ENCODE measurements around the gene MEGF6.

The MEGF6 gene

DNA sequence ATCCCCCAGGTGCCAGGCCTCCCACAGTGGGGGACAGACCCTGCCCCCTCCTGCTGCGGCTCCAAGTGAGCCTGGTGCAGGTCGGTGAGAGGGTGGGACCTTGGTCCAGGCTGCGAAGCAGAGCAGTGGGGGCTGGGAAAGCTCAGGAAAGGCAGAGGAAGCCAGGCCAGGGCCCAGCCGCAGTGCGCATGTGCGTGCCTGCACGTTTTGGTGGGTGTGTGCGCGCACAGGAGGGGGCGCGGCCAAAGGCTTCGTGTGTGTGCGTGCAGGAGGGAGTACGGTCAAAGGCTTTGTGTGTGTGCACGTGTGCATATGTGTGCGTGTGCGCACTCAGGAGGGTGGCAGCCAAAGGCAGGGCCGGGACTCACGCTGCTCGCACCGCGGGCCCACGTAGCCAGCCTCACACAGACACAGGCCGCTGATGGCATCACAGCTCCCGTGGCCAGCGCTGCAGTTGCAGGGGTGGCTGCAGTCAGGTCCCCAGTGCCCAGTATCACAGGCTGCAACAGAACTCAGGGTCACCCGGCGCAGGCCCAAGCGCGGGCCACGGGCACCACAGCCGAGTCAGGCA, 111.0 kb downstream of the MEGF6 start:
- no peak for TF ChIP-seq CTCF (IDR thresholded peaks at IDR 0.05; ENCODE audit: low read depth, low read length)
- no peak for DNase-seq (ENCODE audit: extremely low read depth, low read depth)

DNA sequence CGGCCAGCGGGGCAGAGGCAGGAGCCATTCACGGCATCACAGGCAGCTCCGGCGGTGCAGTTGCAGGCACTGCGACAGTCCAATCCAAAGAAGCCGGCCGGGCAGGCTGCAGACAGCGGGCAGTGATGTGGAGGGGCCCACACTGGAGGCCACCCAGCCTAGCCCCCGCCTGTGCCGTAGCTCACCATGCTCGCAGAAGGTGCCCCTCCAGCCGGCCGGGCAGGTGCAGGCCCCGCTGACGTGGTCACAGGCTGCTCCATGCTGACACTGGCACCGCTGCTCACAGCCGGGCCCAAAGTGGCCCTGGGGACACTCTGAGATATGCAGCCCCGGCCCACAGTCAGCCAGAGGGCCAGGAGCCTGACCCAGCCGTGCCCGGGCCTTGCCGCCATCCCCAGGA, 111.7 kb downstream of the MEGF6 start:
- TF ChIP-seq CTCF (IDR thresholded peaks at IDR 0.05; ENCODE audit: low read depth, low read length), result no peak
- DNase-seq (ENCODE audit: extremely low read depth, low read depth), result no peak

- DNase-seq (ENCODE audit: extremely low read depth, low read depth), result no peak
- TF ChIP-seq CTCF (IDR thresholded peaks at IDR 0.05; ENCODE audit: low read depth, low read length), result no peak
Observed at GRCh38 chr1:3498986-3499385, 112.3 kb downstream of the MEGF6 start.

- DNase-seq (ENCODE audit: extremely low read depth, low read depth), result no peak
- no peak for TF ChIP-seq CTCF (IDR thresholded peaks at IDR 0.05; ENCODE audit: low read depth, low read length)
Observed at GRCh38 chr1:3498246-3498930, 112.9 kb downstream of the MEGF6 start.

DNA sequence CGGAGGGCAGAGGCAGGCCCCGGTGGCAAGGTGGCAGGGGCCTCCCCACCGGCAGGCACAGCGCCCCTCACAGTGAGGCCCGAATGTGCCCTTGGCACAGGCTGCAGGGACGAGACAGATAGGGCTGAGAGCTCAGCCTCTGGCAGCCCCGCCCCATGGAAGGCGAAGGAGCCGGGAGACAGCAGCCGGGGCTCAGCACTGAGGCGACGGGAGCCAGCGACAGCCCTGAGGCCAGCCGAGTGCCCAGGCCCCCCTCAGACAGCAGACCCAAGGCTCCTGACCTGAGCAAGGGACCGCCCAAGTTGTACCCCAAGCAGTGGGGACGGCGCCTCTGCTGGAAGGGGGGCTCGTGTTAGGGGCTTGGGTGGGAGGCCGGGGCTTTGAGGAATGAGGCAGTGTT, 113.8 kb downstream of the MEGF6 start:
- no peak for DNase-seq (ENCODE audit: extremely low read depth, low read depth)

DNA sequence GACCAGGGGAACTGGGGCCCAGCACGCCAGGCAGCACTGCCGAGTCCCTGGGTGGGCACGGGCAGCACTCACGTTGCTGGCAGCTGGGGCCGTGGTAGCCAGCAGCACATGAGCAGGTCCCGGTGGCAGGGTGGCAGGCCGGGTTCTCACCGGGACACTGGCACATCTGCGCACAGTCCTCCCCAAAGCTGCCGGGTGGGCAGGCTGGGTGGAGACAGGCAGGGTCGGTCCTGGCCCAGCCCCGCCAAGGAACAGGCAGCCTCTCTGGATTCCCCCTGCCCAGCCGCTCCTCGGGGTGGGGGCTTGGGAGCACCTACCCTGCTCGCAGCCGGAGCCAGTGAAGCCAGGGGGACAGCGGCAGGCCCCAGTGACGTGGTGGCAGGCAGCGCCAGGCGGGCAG, 114.4 kb downstream of the MEGF6 start:
- no peak for TF ChIP-seq CTCF (IDR thresholded peaks at IDR 0.05; ENCODE audit: low read depth, low read length)
- no peak for DNase-seq (ENCODE audit: extremely low read depth, low read depth)

More for the DNA sequence above, 113.8 kb downstream of the MEGF6 start:
- no peak for TF ChIP-seq CTCF (IDR thresholded peaks at IDR 0.05; ENCODE audit: low read depth, low read length)

GRCh38 chr1:3495776-3496745, 115.2 kb downstream of the MEGF6 start:
- DNase-seq (ENCODE audit: extremely low read depth, low read depth), result no peak
- no peak for TF ChIP-seq CTCF (IDR thresholded peaks at IDR 0.05; ENCODE audit: low read depth, low read length)
